Hepatocyte (in vitro differentiated cells): ENCODE measurements around the gene PAFAH1B1. TPM values are rescaled to one million over a fixed set of nuclear protein-coding genes. Genes with fewer than 3 reads are reported as not detected.

Experiments
- DNase-seq: peaks from one replicate; pipeline ENCODE4 v3.0.0-alpha.2; 2016; ENCODE audit warnings: low spot score
- H2AFZ ChIP-seq: fragments of 200-600 bp; sonication (generic); 2 replicates; pipeline ENCODE4 v1.6.0; 2016; ENCODE audit warnings: antibody characterized with exemption, mild to moderate bottlenecking
- H3K27ac ChIP-seq: fragments of 200-600 bp; sonication (generic); 2 replicates; pipeline ENCODE4 v1.5.1; 2016; ENCODE audit warnings: mild to moderate bottlenecking
- H3K27me3 ChIP-seq: fragments of 200-600 bp; sonication (generic); 2 replicates; pipeline ENCODE4 v1.6.1; 2016
- H3K36me3 ChIP-seq: fragments of 200-600 bp; sonication (generic); replicated peaks from 2 replicates; pipeline ENCODE4 v1.5.1; 2016; ENCODE audit warnings: low read depth; ENCODE audit not compliant: insufficient read depth
- H3K4me1 ChIP-seq: fragments of 200-600 bp; sonication (generic); 2 replicates; pipeline ENCODE4 v1.5.1; 2016; ENCODE audit warnings: mild to moderate bottlenecking, moderate library complexity; ENCODE audit not compliant: insufficient read depth
- H3K4me2 ChIP-seq: fragments of 200-600 bp; sonication (generic); 2 replicates; pipeline ENCODE4 v1.6.0; 2016
- H3K4me3 ChIP-seq: fragments of 200-600 bp; sonication (generic); 2 replicates; pipeline ENCODE4 v1.5.1; 2016; ENCODE audit warnings: mild to moderate bottlenecking
- H3K79me2 ChIP-seq: fragments of 200-600 bp; sonication (generic); 2 replicates; pipeline ENCODE4 v1.6.0; 2017; ENCODE audit warnings: mild to moderate bottlenecking
- H3K9me2 ChIP-seq: fragments of 200-600 bp; sonication (generic); replicated peaks from 2 replicates; pipeline ENCODE4 v1.6.0; 2017; ENCODE audit warnings: mild to moderate bottlenecking; ENCODE audit not compliant: insufficient read depth
- H3K9me3 ChIP-seq: fragments of 200-600 bp; sonication (generic); 2 replicates; pipeline ENCODE4 v1.5.1; 2016; ENCODE audit warnings: low read depth, mild to moderate bottlenecking
- H4K20me1 ChIP-seq: fragments of 200-600 bp; sonication (generic); 2 replicates; pipeline ENCODE4 v1.6.0; 2016; ENCODE audit warnings: mild to moderate bottlenecking; ENCODE audit not compliant: insufficient read depth, poor library complexity, severe bottlenecking
- CTCF ChIP-seq: fragments of 200-600 bp; sonication (generic); IDR thresholded peaks from 2 replicates; pipeline ENCODE4 v1.5.1; 2016; ENCODE audit warnings: antibody characterized with exemption, mild to moderate bottlenecking; ENCODE audit not compliant: poor library complexity
- EZH2 ChIP-seq: fragments of 200-600 bp; sonication (generic); IDR thresholded peaks from 2 replicates; pipeline ENCODE4 v1.6.1; 2016; ENCODE audit warnings: antibody characterized with exemption, mild to moderate bottlenecking, borderline replicate concordance
- EZH2phosphoT487 ChIP-seq: fragments of 200-600 bp; sonication (generic); IDR thresholded peaks from one replicate; pipeline ENCODE4 v1.6.1; 2018; ENCODE audit warnings: antibody characterized with exemption, mild to moderate bottlenecking, low read depth, moderate library complexity; ENCODE audit not compliant: unreplicated experiment, severe bottlenecking
- WGBS: methylation state at CpG from one replicate; pipeline ENCODE4 v1.1.6; 2016; ENCODE audit warnings: low lambda C conversion rate; ENCODE audit errors: missing lambda C conversion rate; 5-methylcytosine and 5-hydroxymethylcytosine counted together
- polyA plus RNA-seq: library from polyadenylated mRNA; unstranded; fragments of >200 nt; fragmentation: Nextera tagmentation; extraction: Ambion mirVana; gene quantifications from 2 replicates; pipeline ENCODE4 v1.2.1, GENCODE V29; 2016
- total RNA-seq: library from RNA; depleted of rRNA; stranded (reverse); fragments of >200 nt; gene quantifications from 2 replicates; pipeline ENCODE4 v1.2.3, GENCODE V29; 2014

The PAFAH1B1 gene
- total and polyA plus RNA-seq, 2 experiments from 2014 or later: 37.5 to 91.8 TPM

DNA sequence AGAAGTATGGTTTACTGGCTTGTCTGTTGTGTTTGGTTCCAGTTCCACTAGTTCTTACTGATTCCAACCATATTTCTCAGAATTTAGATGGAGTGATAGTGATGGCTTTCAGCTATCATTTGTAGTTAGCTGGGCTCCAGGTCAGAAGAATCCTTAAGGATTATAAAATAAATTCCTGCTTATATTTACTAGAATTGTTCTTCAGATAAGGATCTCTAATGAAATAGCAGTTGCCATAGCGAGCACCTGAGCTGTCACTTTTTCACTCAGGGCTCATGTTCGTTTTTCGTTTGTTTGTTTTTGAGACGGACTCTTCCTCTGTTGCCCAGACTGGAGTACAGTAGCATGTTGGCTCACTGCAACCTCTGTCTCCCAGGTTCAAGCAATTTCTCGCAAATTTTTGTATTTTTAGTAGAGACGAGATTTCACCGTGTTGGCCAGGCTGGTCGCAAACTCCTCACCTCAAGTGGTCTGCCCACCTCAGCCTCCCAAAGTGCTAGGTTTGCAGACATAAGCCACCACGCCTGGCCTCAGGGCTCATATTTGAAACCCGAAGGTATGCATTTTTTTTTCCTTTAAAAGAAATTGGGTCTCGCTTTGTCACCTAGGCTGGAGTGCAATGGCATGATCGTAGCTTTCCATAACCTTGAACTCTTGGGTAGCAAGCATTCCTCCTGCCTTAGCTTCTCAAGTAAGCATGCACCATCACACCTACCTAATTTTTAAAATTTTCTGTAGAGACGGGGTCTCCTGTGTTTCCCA lies 42.9 kb downstream of the PAFAH1B1 start:
- Histone ChIP-seq H3K4me3 (no peak overlapping the region), H2AFZ (no peak overlapping the region), H4K20me1 (peaks cover 87% of the 10 kb centered on the region), H3K4me1 (no peaks in the 10 kb centered on the region), H3K27ac (no peak overlapping the region), H3K9me2 (no peaks in the 10 kb centered on the region), H3K79me2 (peaks cover 100% of the 10 kb centered on the region), H3K36me3 (no peaks in the 10 kb centered on the region), H3K9me3 (no peaks in the 10 kb centered on the region), H3K4me2 (no peak overlapping the region), H3K27me3 (no peaks in the 10 kb centered on the region)
- DNase-seq: no peak
- 92% methylated on average over 13 of the region's 13 CpGs for WGBS
- no peak for TF ChIP-seq EZH2
- no peak for TF ChIP-seq CTCF
- no peak for TF ChIP-seq EZH2phosphoT487

- H4K20me1 ChIP-seq: peaks cover 81% of the 10 kb centered on the region
- no peaks in the 10 kb centered on the region for H3K36me3 ChIP-seq
- no peaks in the 10 kb centered on the region for H3K9me3 ChIP-seq
- WGBS: 94% methylated on average over 6 of the region's 6 CpGs
- no peaks in the 10 kb centered on the region for H3K27me3 ChIP-seq
- peaks cover 100% of the 10 kb centered on the region for H3K79me2 ChIP-seq
- no peak overlapping the region for H3K27ac ChIP-seq
- no peak for TF ChIP-seq EZH2phosphoT487
- TF ChIP-seq EZH2: no peak
- no peak for TF ChIP-seq CTCF
- no peak overlapping the region for H3K4me2 ChIP-seq
- no peak overlapping the region for H2AFZ ChIP-seq
- no peaks in the 10 kb centered on the region for H3K9me2 ChIP-seq
- H3K4me1 ChIP-seq: no peaks in the 10 kb centered on the region
- H3K4me3 ChIP-seq: no peak overlapping the region
- DNase-seq: no peak
These were observed 44.0 kb downstream of the PAFAH1B1 start for GRCh38 chr17:2637422-2637821.

DNA sequence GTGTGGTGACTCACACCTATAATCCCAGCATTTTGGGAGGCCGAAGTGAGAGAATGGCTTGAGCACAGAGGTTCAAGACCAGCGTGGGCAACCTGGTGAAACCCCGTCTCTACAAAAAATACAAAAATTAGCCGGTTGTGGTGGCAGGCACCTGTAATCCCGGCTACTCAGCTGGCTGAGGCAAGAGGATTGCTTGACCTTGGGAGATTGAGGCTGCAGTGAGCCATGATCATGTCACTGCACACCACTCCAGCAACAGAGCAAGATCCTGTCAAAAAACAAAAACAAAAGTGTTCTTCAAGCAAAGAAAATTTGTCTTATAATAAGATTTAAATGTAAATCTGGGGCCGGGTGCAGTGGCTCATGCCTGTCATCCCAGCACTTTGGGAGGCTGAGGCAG lies 51.5 kb downstream of the PAFAH1B1 start:
- H3K4me3 ChIP-seq: no peak overlapping the region
- 80% methylated on average over 6 of the region's 6 CpGs for WGBS
- no peaks in the 10 kb centered on the region for H3K9me2 ChIP-seq
- peaks cover 14% of the 10 kb centered on the region for H4K20me1 ChIP-seq
- H3K27ac ChIP-seq: no peak overlapping the region
- peaks cover 98% of the 10 kb centered on the region for H3K79me2 ChIP-seq
- no peak overlapping the region for H3K4me2 ChIP-seq
- no peaks in the 10 kb centered on the region for H3K27me3 ChIP-seq
- no peaks in the 10 kb centered on the region for H3K4me1 ChIP-seq
- no peak overlapping the region for H2AFZ ChIP-seq
- TF ChIP-seq EZH2 (no peak), CTCF (no peak), EZH2phosphoT487 (no peak)
- no peak for DNase-seq
- H3K36me3 ChIP-seq: no peaks in the 10 kb centered on the region
- H3K9me3 ChIP-seq: no peaks in the 10 kb centered on the region

GRCh38 chr17:2647957-2648356 lies 54.5 kb downstream of the PAFAH1B1 start:
- 97% methylated on average over 6 of the region's 6 CpGs for WGBS
- Histone ChIP-seq H3K4me2 (no peak overlapping the region), H3K27ac (no peak overlapping the region), H2AFZ (no peak overlapping the region), H3K9me3 (no peaks in the 10 kb centered on the region), H3K4me3 (no peak overlapping the region), H3K4me1 (no peaks in the 10 kb centered on the region), H4K20me1 (peaks cover 11% of the 10 kb centered on the region), H3K36me3 (no peaks in the 10 kb centered on the region), H3K79me2 (peaks cover 91% of the 10 kb centered on the region), H3K27me3 (no peaks in the 10 kb centered on the region), H3K9me2 (no peaks in the 10 kb centered on the region)
- TF ChIP-seq EZH2 (no peak), CTCF (no peak), EZH2phosphoT487 (no peak)
- DNase-seq: no peak
